Transverse colon (tissue), 4 donors: ENCODE data around the gene ESYT2.

Experiments used
- CTCF ChIP-seq, 5 experiments: fragments of 200-600 bp in 3 of 5; fragments of 450-650 bp in 2 of 5; sonication (generic) in 3 of 5; IDR thresholded peaks; 1 replicate in 2 of 5; 2 replicates in 3 of 5; pipeline ENCODE4 v1.5.1; 2016 to 2017; ENCODE audit warnings: antibody characterized with exemption in 5 of 5, inconsistent platforms in 3 of 5, mild to moderate bottlenecking in 2 of 5, moderate library complexity in 1 of 5
- EP300 ChIP-seq: sonication (generic); formaldehyde crosslinking; IDR thresholded peaks from one replicate; pipeline ENCODE4 v1.6.1; 2017; ENCODE audit warnings: antibody characterized with exemption, low read depth
- POLR2A ChIP-seq: fragments of 450-650 bp; IDR thresholded peaks from one replicate; pipeline ENCODE4 v1.6.1; 2016; ENCODE audit warnings: antibody characterized with exemption, mild to moderate bottlenecking, moderate library complexity
- POLR2AphosphoS5 ChIP-seq, 3 donors: sonication (generic); formaldehyde crosslinking; IDR thresholded peaks; one replicate each; pipeline ENCODE4 v1.6.1; 2016; ENCODE audit warnings: antibody characterized with exemption in 3 of 3

GRCh38 chr7:158702944-158703343, 126.4 kb downstream of the ESYT2 start:
- TF ChIP-seq CTCF (IDR thresholded peaks at IDR 0.05) (no peak), POLR2A (no peak), POLR2AphosphoS5 (IDR thresholded peaks at IDR 0.05) (no peak), EP300 (no peak)
